Activated naive CD4-positive, alpha-beta T cell treated with anti-CD3 and anti-CD28 coated beads, Interleukin-2, amount 50 U/mL, for 24 hours (primary cell): ENCODE data around the gene SIDT1.

ENCODE experiments used
- H3K27ac Mint-ChIP-seq: one replicate; pipeline ENCODE4 v1.8.0; 2021; ENCODE audit warnings: mild to moderate bottlenecking, mixed read lengths
- H3K27me3 Mint-ChIP-seq: one replicate; pipeline ENCODE4 v1.8.0; 2021; ENCODE audit warnings: mixed read lengths
- H3K36me3 Mint-ChIP-seq: one replicate; pipeline ENCODE4 v1.8.0; 2021; ENCODE audit warnings: mixed read lengths
- H3K4me1 Mint-ChIP-seq: one replicate; pipeline ENCODE4 v1.8.0; 2021; ENCODE audit warnings: mixed read lengths
- H3K4me3 Mint-ChIP-seq: one replicate; pipeline ENCODE4 v1.8.0; 2021; ENCODE audit warnings: mild to moderate bottlenecking, mixed read lengths
- H3K9me3 Mint-ChIP-seq: one replicate; pipeline ENCODE4 v1.8.0; 2021; ENCODE audit warnings: mixed read lengths

The SIDT1 gene

GRCh38 chr3:113531826-113532697 lies at the start of gene SIDT1:
TSS of gene SIDT1 (plus strand) at chr3:113532555. CDS start at chr3:113533022, 467 bp downstream.
- no peaks in the 10 kb centered on the region for H3K9me3 Mint-ChIP-seq
- peaks cover 3% of the 10 kb centered on the region for H3K36me3 Mint-ChIP-seq
- H3K27ac Mint-ChIP-seq: peak within 1 kb of the TSS; percentile 97
- H3K27me3 Mint-ChIP-seq: no peaks in the 10 kb centered on the region
- peak within 1 kb of the TSS; percentile 91 for H3K4me3 Mint-ChIP-seq
- peaks cover 60% of the 10 kb centered on the region for H3K4me1 Mint-ChIP-seq

- no peak overlapping the region for H3K27ac Mint-ChIP-seq
- H3K9me3 Mint-ChIP-seq: peaks cover 5% of the 10 kb centered on the region
- peaks cover 22% of the 10 kb centered on the region for H3K36me3 Mint-ChIP-seq
- peaks cover 18% of the 10 kb centered on the region for H3K4me1 Mint-ChIP-seq
- peak overlapping the region; percentile 12 for H3K4me3 Mint-ChIP-seq
- H3K27me3 Mint-ChIP-seq: no peaks in the 10 kb centered on the region
Measured at GRCh38 chr3:113485161-113485609, 47.2 kb upstream of the SIDT1 start.

- H3K27ac Mint-ChIP-seq: no peak overlapping the region
- H3K4me1 Mint-ChIP-seq: peaks cover 1% of the 10 kb centered on the region
- peaks cover 8% of the 10 kb centered on the region for H3K36me3 Mint-ChIP-seq
- no peaks in the 10 kb centered on the region for H3K9me3 Mint-ChIP-seq
- H3K4me3 Mint-ChIP-seq: no peak overlapping the region
- no peaks in the 10 kb centered on the region for H3K27me3 Mint-ChIP-seq
Measured at GRCh38 chr3:113495035-113495434, 37.3 kb upstream of the SIDT1 start.

GRCh38 chr3:113496924-113497323 lies 35.4 kb upstream of the SIDT1 start:
- Mint-ChIP-seq H3K36me3 (peaks cover 3% of the 10 kb centered on the region), H3K9me3 (no peaks in the 10 kb centered on the region), H3K27me3 (no peaks in the 10 kb centered on the region), H3K4me1 (no peaks in the 10 kb centered on the region), H3K27ac (no peak overlapping the region), H3K4me3 (no peak overlapping the region)

- H3K27me3 Mint-ChIP-seq: no peaks in the 10 kb centered on the region
- H3K4me1 Mint-ChIP-seq: no peaks in the 10 kb centered on the region
- peaks cover 3% of the 10 kb centered on the region for H3K36me3 Mint-ChIP-seq
- no peak overlapping the region for H3K27ac Mint-ChIP-seq
- no peaks in the 10 kb centered on the region for H3K9me3 Mint-ChIP-seq
- no peak overlapping the region for H3K4me3 Mint-ChIP-seq
Measured at GRCh38 chr3:113498221-113499005, 33.9 kb upstream of the SIDT1 start.

- Mint-ChIP-seq H3K9me3 (no peaks in the 10 kb centered on the region), H3K36me3 (peaks cover 3% of the 10 kb centered on the region), H3K4me1 (no peaks in the 10 kb centered on the region), H3K4me3 (no peak overlapping the region), H3K27me3 (no peaks in the 10 kb centered on the region), H3K27ac (no peak overlapping the region)
Measured at GRCh38 chr3:113499081-113499480, 33.3 kb upstream of the SIDT1 start.

GRCh38 chr3:113501597-113501996 lies 30.8 kb upstream of the SIDT1 start:
- Mint-ChIP-seq H3K4me1 (no peaks in the 10 kb centered on the region), H3K27ac (no peak overlapping the region), H3K4me3 (no peak overlapping the region), H3K9me3 (no peaks in the 10 kb centered on the region), H3K27me3 (no peaks in the 10 kb centered on the region), H3K36me3 (peaks cover 9% of the 10 kb centered on the region)

GRCh38 chr3:113505867-113506266 lies 26.5 kb upstream of the SIDT1 start:
- Mint-ChIP-seq H3K4me1 (peaks cover 21% of the 10 kb centered on the region), H3K27me3 (no peaks in the 10 kb centered on the region), H3K9me3 (no peaks in the 10 kb centered on the region), H3K27ac (no peak overlapping the region), H3K4me3 (no peak overlapping the region), H3K36me3 (peaks cover 7% of the 10 kb centered on the region)

GRCh38 chr3:113507501-113508067 lies 24.8 kb upstream of the SIDT1 start:
- Mint-ChIP-seq H3K4me3 (no peak overlapping the region), H3K27me3 (no peaks in the 10 kb centered on the region), H3K27ac (no peak overlapping the region), H3K36me3 (peaks cover 7% of the 10 kb centered on the region), H3K9me3 (no peaks in the 10 kb centered on the region), H3K4me1 (peaks cover 27% of the 10 kb centered on the region)

GRCh38 chr3:113508966-113509365 lies 23.4 kb upstream of the SIDT1 start:
- Mint-ChIP-seq H3K9me3 (no peaks in the 10 kb centered on the region), H3K27me3 (no peaks in the 10 kb centered on the region), H3K4me3 (no peak overlapping the region), H3K27ac (no peak overlapping the region), H3K36me3 (peaks cover 7% of the 10 kb centered on the region), H3K4me1 (peaks cover 31% of the 10 kb centered on the region)

GRCh38 chr3:113514265-113514769 lies 18.0 kb upstream of the SIDT1 start:
- H3K27ac Mint-ChIP-seq: no peak overlapping the region
- peaks cover 32% of the 10 kb centered on the region for H3K4me1 Mint-ChIP-seq
- peaks cover 3% of the 10 kb centered on the region for H3K27me3 Mint-ChIP-seq
- no peaks in the 10 kb centered on the region for H3K9me3 Mint-ChIP-seq
- no peak overlapping the region for H3K4me3 Mint-ChIP-seq
- no peaks in the 10 kb centered on the region for H3K36me3 Mint-ChIP-seq

GRCh38 chr3:113516115-113516505 lies 16.2 kb upstream of the SIDT1 start:
- Mint-ChIP-seq H3K9me3 (no peaks in the 10 kb centered on the region), H3K27me3 (peaks cover 3% of the 10 kb centered on the region), H3K4me1 (peaks cover 18% of the 10 kb centered on the region), H3K36me3 (no peaks in the 10 kb centered on the region), H3K27ac (no peak overlapping the region), H3K4me3 (no peak overlapping the region)

GRCh38 chr3:113521981-113522380 lies 10.4 kb upstream of the SIDT1 start:
- Mint-ChIP-seq H3K27me3 (peaks cover under 1% of the 10 kb centered on the region), H3K4me3 (no peak overlapping the region), H3K27ac (no peak overlapping the region), H3K9me3 (no peaks in the 10 kb centered on the region), H3K4me1 (peaks cover under 1% of the 10 kb centered on the region), H3K36me3 (no peaks in the 10 kb centered on the region)

GRCh38 chr3:113523241-113523640 lies 9.1 kb upstream of the SIDT1 start:
- no peak overlapping the region for H3K27ac Mint-ChIP-seq
- H3K36me3 Mint-ChIP-seq: no peaks in the 10 kb centered on the region
- no peaks in the 10 kb centered on the region for H3K9me3 Mint-ChIP-seq
- no peak overlapping the region for H3K4me3 Mint-ChIP-seq
- H3K4me1 Mint-ChIP-seq: no peaks in the 10 kb centered on the region
- no peaks in the 10 kb centered on the region for H3K27me3 Mint-ChIP-seq

GRCh38 chr3:113532698-113533533 lies 561 bp downstream of the SIDT1 start:
- peaks cover 69% of the 10 kb centered on the region for H3K4me1 Mint-ChIP-seq
- H3K4me3 Mint-ChIP-seq: peak overlapping the region; percentile 91
- H3K9me3 Mint-ChIP-seq: no peaks in the 10 kb centered on the region
- H3K27ac Mint-ChIP-seq: peak overlapping the region; percentile 97
- peaks cover 5% of the 10 kb centered on the region for H3K36me3 Mint-ChIP-seq
- no peaks in the 10 kb centered on the region for H3K27me3 Mint-ChIP-seq
